Measurements from ENCODE around the gene BRF1.

DNA sequence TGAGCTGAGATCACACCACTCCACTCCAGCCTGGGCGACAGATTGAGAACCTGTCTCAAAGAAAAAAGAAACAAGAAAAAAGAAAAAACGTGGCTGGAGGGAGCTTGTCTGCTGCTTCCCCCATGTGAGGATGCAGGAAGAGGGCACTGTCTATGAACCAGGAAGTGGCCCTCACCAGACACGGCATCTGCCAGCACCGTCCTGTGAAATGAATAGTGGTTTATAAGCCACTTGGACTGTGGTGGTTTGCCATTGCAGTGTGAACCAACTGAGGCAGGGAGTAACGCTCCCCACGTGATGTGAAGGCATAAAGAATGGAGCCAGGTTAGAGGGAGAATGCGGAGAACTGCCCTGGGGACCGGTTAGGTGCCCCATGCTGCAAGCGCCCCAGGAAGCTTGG lies 4.5 kb upstream of the BRF1 start:
- TF ChIP-seq ZFX (IDR thresholded peaks at IDR 0.05): no peak
- TF ChIP-seq YY1 (IDR thresholded peaks at IDR 0.05; ENCODE audit: extremely low read depth, insufficient replicate concordance, low read depth, low read length): no peak
- no peak for TF ChIP-seq RAD21 (IDR thresholded peaks at IDR 0.05; ENCODE audit: low read depth)
- TF ChIP-seq, protein P1, sequence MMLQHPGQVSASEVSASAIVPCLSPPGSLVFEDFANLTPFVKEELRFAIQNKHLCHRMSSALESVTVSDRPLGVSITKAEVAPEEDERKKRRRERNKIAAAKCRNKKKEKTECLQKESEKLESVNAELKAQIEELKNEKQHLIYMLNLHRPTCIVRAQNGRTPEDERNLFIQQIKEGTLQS (IDR thresholded peaks at IDR 0.05): no peak
- TF ChIP-seq, protein P2, sequence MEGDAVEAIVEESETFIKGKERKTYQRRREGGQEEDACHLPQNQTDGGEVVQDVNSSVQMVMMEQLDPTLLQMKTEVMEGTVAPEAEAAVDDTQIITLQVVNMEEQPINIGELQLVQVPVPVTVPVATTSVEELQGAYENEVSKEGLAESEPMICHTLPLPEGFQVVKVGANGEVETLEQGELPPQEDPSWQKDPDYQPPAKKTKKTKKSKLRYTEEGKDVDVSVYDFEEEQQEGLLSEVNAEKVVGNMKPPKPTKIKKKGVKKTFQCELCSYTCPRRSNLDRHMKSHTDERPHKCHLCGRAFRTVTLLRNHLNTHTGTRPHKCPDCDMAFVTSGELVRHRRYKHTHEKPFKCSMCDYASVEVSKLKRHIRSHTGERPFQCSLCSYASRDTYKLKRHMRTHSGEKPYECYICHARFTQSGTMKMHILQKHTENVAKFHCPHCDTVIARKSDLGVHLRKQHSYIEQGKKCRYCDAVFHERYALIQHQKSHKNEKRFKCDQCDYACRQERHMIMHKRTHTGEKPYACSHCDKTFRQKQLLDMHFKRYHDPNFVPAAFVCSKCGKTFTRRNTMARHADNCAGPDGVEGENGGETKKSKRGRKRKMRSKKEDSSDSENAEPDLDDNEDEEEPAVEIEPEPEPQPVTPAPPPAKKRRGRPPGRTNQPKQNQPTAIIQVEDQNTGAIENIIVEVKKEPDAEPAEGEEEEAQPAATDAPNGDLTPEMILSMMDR (IDR thresholded peaks at IDR 0.05 in 2 of 3, conservative IDR thresholded peaks at IDR 0.05 in 1 of 3; ENCODE audit: borderline replicate concordance in 1 of 3, insufficient read depth in 1 of 3, low read depth in 2 of 3, low read length in 2 of 3): no peak
- no peak for TF ChIP-seq POLR2A (IDR thresholded peaks at IDR 0.05; ENCODE audit: borderline replicate concordance, extremely low read depth, insufficient read depth, insufficient read length)

Measured in HCT116 (cell line).